PFSK-1 (cell line): ENCODE data around the gene GRID1.

Experiments
- FOXP2 ChIP-seq: optimal IDR thresholded peaks from 2 replicates; pipeline ENCODE3; 2011; ENCODE audit warnings: borderline replicate concordance, control low read depth, inconsistent platforms; ENCODE audit not compliant: insufficient read depth; ENCODE audit errors: extremely low read length, extremely low read depth
- POLR2AphosphoS5 ChIP-seq: IDR thresholded peaks from 2 replicates; pipeline ENCODE4 v1.6.1; 2012; ENCODE audit warnings: low read depth, mild to moderate bottlenecking, control low read depth, low read length, moderate library complexity
- SIN3A ChIP-seq: IDR thresholded peaks from 2 replicates; pipeline ENCODE4 v1.6.1; 2012; ENCODE audit warnings: mild to moderate bottlenecking, low read length, moderate library complexity, borderline replicate concordance; ENCODE audit not compliant: insufficient read depth
- TAF1 ChIP-seq: IDR thresholded peaks from 2 replicates; pipeline ENCODE4 v1.6.1; 2012; ENCODE audit warnings: low read length, control low read depth, borderline replicate concordance; ENCODE audit not compliant: insufficient read depth
- TF ChIP-seq, protein P1 (sequence below), 2 experiments: IDR thresholded peaks; 2 replicates each; pipeline versions ENCODE4 v1.6.1 to v1.8.0; 2011 to 2012; ENCODE audit warnings: low read depth in 2 of 2, low read length in 2 of 2, control low read depth in 1 of 2, inconsistent platforms in 1 of 2, mild to moderate bottlenecking in 1 of 2, moderate library complexity in 1 of 2; ENCODE audit not compliant: insufficient read depth in 1 of 2

GRID1 gene

GRCh38 chr10:86252079-86252478 is 114.5 kb downstream of the GRID1 start:
- TF ChIP-seq, protein P1, sequence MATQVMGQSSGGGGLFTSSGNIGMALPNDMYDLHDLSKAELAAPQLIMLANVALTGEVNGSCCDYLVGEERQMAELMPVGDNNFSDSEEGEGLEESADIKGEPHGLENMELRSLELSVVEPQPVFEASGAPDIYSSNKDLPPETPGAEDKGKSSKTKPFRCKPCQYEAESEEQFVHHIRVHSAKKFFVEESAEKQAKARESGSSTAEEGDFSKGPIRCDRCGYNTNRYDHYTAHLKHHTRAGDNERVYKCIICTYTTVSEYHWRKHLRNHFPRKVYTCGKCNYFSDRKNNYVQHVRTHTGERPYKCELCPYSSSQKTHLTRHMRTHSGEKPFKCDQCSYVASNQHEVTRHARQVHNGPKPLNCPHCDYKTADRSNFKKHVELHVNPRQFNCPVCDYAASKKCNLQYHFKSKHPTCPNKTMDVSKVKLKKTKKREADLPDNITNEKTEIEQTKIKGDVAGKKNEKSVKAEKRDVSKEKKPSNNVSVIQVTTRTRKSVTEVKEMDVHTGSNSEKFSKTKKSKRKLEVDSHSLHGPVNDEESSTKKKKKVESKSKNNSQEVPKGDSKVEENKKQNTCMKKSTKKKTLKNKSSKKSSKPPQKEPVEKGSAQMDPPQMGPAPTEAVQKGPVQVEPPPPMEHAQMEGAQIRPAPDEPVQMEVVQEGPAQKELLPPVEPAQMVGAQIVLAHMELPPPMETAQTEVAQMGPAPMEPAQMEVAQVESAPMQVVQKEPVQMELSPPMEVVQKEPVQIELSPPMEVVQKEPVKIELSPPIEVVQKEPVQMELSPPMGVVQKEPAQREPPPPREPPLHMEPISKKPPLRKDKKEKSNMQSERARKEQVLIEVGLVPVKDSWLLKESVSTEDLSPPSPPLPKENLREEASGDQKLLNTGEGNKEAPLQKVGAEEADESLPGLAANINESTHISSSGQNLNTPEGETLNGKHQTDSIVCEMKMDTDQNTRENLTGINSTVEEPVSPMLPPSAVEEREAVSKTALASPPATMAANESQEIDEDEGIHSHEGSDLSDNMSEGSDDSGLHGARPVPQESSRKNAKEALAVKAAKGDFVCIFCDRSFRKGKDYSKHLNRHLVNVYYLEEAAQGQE (IDR thresholded peaks at IDR 0.05; ENCODE audit: insufficient read depth in 1 of 2, low read depth in 2 of 2, low read length in 2 of 2): no peak
- TF ChIP-seq TAF1 (no peak), SIN3A (no peak), POLR2AphosphoS5 (no peak), FOXP2 (no peak)

GRCh38 chr10:86251426-86251825 is 115.2 kb downstream of the GRID1 start:
- no peak for TF ChIP-seq POLR2AphosphoS5
- no peak for TF ChIP-seq TAF1
- TF ChIP-seq, protein P1 (IDR thresholded peaks at IDR 0.05; ENCODE audit: insufficient read depth in 1 of 2, low read depth in 2 of 2, low read length in 2 of 2): no peak
- TF ChIP-seq SIN3A: no peak
- TF ChIP-seq FOXP2: no peak

- TF ChIP-seq FOXP2 (no peak), SIN3A (no peak), POLR2AphosphoS5 (no peak), TAF1 (no peak)
- TF ChIP-seq, protein P1 (IDR thresholded peaks at IDR 0.05; ENCODE audit: insufficient read depth in 1 of 2, low read depth in 2 of 2, low read length in 2 of 2): no peak
These were observed 116.2 kb downstream of the GRID1 start for GRCh38 chr10:86250399-86250798.

- TF ChIP-seq, protein P1 (IDR thresholded peaks at IDR 0.05; ENCODE audit: insufficient read depth in 1 of 2, low read depth in 2 of 2, low read length in 2 of 2): no peak
- TF ChIP-seq FOXP2 (no peak), POLR2AphosphoS5 (no peak), TAF1 (no peak), SIN3A (no peak)
These were observed 116.8 kb downstream of the GRID1 start for GRCh38 chr10:86249794-86250193.

DNA sequence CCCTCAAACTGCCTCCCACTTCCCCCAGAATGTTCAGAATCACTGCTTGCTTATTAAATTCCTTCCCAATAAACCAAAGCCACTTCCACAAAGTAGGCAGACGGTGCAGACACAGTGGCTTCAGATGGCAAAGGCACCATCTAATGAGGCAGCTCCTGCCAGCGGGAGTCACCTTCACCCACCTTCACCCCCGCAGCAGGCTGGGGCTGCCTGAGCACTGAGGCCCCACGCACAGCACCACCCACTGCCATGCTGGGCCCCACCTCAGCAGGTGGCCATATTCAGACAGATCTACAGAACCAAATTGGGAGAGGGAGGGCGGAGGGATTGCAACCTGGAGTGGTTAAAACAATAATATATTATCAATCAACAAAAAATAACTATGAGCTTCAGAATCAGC is 118.5 kb downstream of the GRID1 start:
- TF ChIP-seq, protein P1 (IDR thresholded peaks at IDR 0.05; ENCODE audit: insufficient read depth in 1 of 2, low read depth in 2 of 2, low read length in 2 of 2): no peak
- TF ChIP-seq SIN3A (no peak), FOXP2 (no peak), POLR2AphosphoS5 (no peak), TAF1 (no peak)
